HepG2 (cell line): ENCODE data around the gene GCDH.

Source experiments
- ARNT2 ChIP-seq: sonication (generic); formaldehyde crosslinking; IDR thresholded peaks from 2 replicates; pipeline ENCODE4 v1.8.0; 2022; ENCODE audit warnings: mild to moderate bottlenecking, low read depth, missing genetic modification reagents, moderate library complexity
- CTCF ChIP-seq: sonication (generic); formaldehyde crosslinking; IDR thresholded peaks from 2 replicates; pipeline ENCODE4 v1.5.0; 2020; ENCODE audit warnings: mild to moderate bottlenecking, missing genetic modification reagents, moderate library complexity
- EZH2 ChIP-seq: conservative IDR thresholded peaks from 2 replicates; pipeline ENCODE4 v1.6.1; 2012; ENCODE audit warnings: mild to moderate bottlenecking, low read depth, low read length, moderate library complexity
- MEIS2 ChIP-seq: sonication (generic); formaldehyde crosslinking; IDR thresholded peaks from 2 replicates; pipeline ENCODE4 v1.9.0; 2021; ENCODE audit warnings: mild to moderate bottlenecking, missing genetic modification reagents
- PATZ1 ChIP-seq: sonication (generic); formaldehyde crosslinking; IDR thresholded peaks from 2 replicates; pipeline ENCODE4 v1.4.0; 2020; ENCODE audit warnings: missing genetic modification reagents
- SMAD1 ChIP-seq: sonication (generic); formaldehyde crosslinking; IDR thresholded peaks from 2 replicates; pipeline ENCODE4 v1.4.0; 2020; ENCODE audit warnings: missing genetic modification reagents, low read depth, mild to moderate bottlenecking, borderline replicate concordance
- TBL1XR1 ChIP-seq: fragments of 150-350 bp; IDR thresholded peaks from 2 replicates; pipeline ENCODE4 v1.6.1; 2014; ENCODE audit warnings: borderline replicate concordance, low read length; ENCODE audit not compliant: partially characterized antibody
- USF2 ChIP-seq, 2 experiments: sonication (generic) in 1 of 2; formaldehyde crosslinking in 1 of 2; IDR thresholded peaks; 2 replicates each; pipeline versions ENCODE4 v1.5.1 to v1.6.1; 2011 to 2020; ENCODE audit warnings: borderline replicate concordance in 1 of 2, low read depth in 1 of 2, low read length in 1 of 2, mild to moderate bottlenecking in 1 of 2, missing genetic modification reagents in 1 of 2, moderate library complexity in 1 of 2
- ZBTB33 ChIP-seq: sonication (generic); formaldehyde crosslinking; IDR thresholded peaks from 2 replicates; pipeline ENCODE4 v1.4.0; 2020; ENCODE audit warnings: missing genetic modification reagents

- no peak for TF ChIP-seq USF2 (IDR thresholded peaks at IDR 0.05; ENCODE audit: low read depth, low read length)
- TF ChIP-seq USF2 (CRISPR knock-in tag; IDR thresholded peaks at IDR 0.05; ENCODE audit: borderline replicate concordance), result no peak
- no peak for TF ChIP-seq ZBTB33 (CRISPR knock-in tag)
- no peak for TF ChIP-seq MEIS2 (CRISPR knock-in tag)
- TF ChIP-seq PATZ1 (CRISPR knock-in tag), result no peak
- TF ChIP-seq CTCF, result no peak
- no peak for TF ChIP-seq SMAD1 (CRISPR knock-in tag)
- no peak for TF ChIP-seq EZH2
- no peak for TF ChIP-seq TBL1XR1
- no peak for TF ChIP-seq ARNT2 (CRISPR knock-in tag)
These were observed 32.0 kb downstream of the GCDH start for GRCh38 chr19:12922959-12923358.
